Caco-2 (cell line): ENCODE measurements around the gene GNAO1. TPM values are rescaled to one million over a fixed set of nuclear protein-coding genes. Genes with fewer than 3 reads are reported as not detected.

Experiments used
- BruUV-seq: library from RNA; stranded (reverse); fragments of 400-500 nt; replicated peaks from 2 replicates; lab custom pipeline; 2021; lab: Mats Ljungman, UMichigan
- CTCF ChIA-PET: fragments of 300-600 bp; sonication (Branson Sonifier 250); formaldehyde crosslinking; loops from one replicate; lab custom pipeline; 2022; ENCODE audit warnings: antibody characterized with exemption; lab: Charles Lee
- POLR2A ChIA-PET: fragments of 300-600 bp; sonication (Branson Sonifier 250); formaldehyde crosslinking; loops from one replicate; lab custom pipeline; 2022; ENCODE audit warnings: antibody characterized with exemption; lab: Charles Lee
- DNase-seq, 2 experiments: peaks; one replicate each; pipeline versions ENCODE4 v3.0.0 to v3.0.0-alpha.2; 2020 to 2022
- H3K27me3 ChIP-seq: replicated peaks from 2 replicates; pipeline ENCODE4 v1.6.0; 2011; ENCODE audit warnings: low read length; ENCODE audit not compliant: control insufficient read depth, insufficient read depth
- H3K36me3 ChIP-seq: 2 replicates; pipeline ENCODE4 v1.5.1; 2011; ENCODE audit warnings: low read length; ENCODE audit not compliant: control insufficient read depth, insufficient read depth
- H3K4me1 ChIP-seq: fragments of 250-450 bp; sonication (Bioruptor Pico); 2 replicates; pipeline ENCODE4 v1.5.1; 2020; ENCODE audit warnings: mild to moderate bottlenecking
- H3K4me3 ChIP-seq: 2 replicates; pipeline ENCODE4 v1.5.1; 2011; ENCODE audit warnings: low read depth, mild to moderate bottlenecking, control low read depth, low read length
- H3K9me3 ChIP-seq: fragments of 250-450 bp; sonication (Bioruptor Pico); 2 replicates; pipeline ENCODE4 v1.5.1; 2020; ENCODE audit warnings: mild to moderate bottlenecking, moderate library complexity
- H3K27ac Mint-ChIP-seq: one replicate; pipeline ENCODE4 v1.8.0; 2022; ENCODE audit warnings: mixed read lengths; ENCODE audit not compliant: unreplicated experiment
- H3K27me3 Mint-ChIP-seq: one replicate; pipeline ENCODE4 v1.8.0; 2022; ENCODE audit warnings: mixed read lengths; ENCODE audit not compliant: insufficient read depth, unreplicated experiment
- H3K36me3 Mint-ChIP-seq: one replicate; pipeline ENCODE4 v1.8.0; 2022; ENCODE audit warnings: mild to moderate bottlenecking, mixed read lengths; ENCODE audit not compliant: insufficient read depth, unreplicated experiment
- H3K4me1 Mint-ChIP-seq: one replicate; pipeline ENCODE4 v1.8.0; 2022; ENCODE audit warnings: low read depth, mixed read lengths; ENCODE audit not compliant: unreplicated experiment
- H3K4me3 Mint-ChIP-seq: one replicate; pipeline ENCODE4 v1.8.0; 2022; ENCODE audit warnings: mild to moderate bottlenecking, moderate library complexity, mixed read lengths; ENCODE audit not compliant: unreplicated experiment
- H3K9me3 Mint-ChIP-seq: one replicate; pipeline ENCODE4 v1.8.0; 2022; ENCODE audit warnings: mixed read lengths; ENCODE audit not compliant: unreplicated experiment
- CTCF ChIP-seq, 2 experiments: fragments of 200-600 bp in 1 of 2; IDR thresholded peaks; 1 replicate in 1 of 2; 2 replicates in 1 of 2; pipeline versions ENCODE4 v1.5.1 to v1.8.0; 2011 to 2022; ENCODE audit warnings: antibody characterized with exemption in 1 of 2, control low read depth in 1 of 2, inconsistent platforms in 1 of 2, low read depth in 1 of 2, low read length in 1 of 2, mild to moderate bottlenecking in 1 of 2, moderate library complexity in 1 of 2; ENCODE audit not compliant: insufficient read depth in 1 of 2, severe bottlenecking in 1 of 2, unreplicated experiment in 1 of 2
- intact Hi-C: fragments of 100-400 bp; cut with micrococcal nuclease; formaldehyde crosslinking; loops from one replicate; pipeline ENCODE4 v1.10.0; 2022; ENCODE audit not compliant: unreplicated experiment
- total RNA-seq: library from RNA; stranded (reverse); gene quantifications from 2 replicates; pipeline ENCODE4 v1.2.3, GENCODE V29; 2022

The GNAO1 gene
- total RNA-seq, 1 experiment from 2014 or later: 3.2 TPM

- Mint-ChIP-seq H3K36me3 (no peaks in the 10 kb centered on the region), H3K9me3 (no peaks in the 10 kb centered on the region), H3K4me1 (no peaks in the 10 kb centered on the region), H3K4me3 (no peak overlapping the region), H3K27ac (no peak overlapping the region), H3K27me3 (peaks cover 4% of the 10 kb centered on the region)
- no peaks in the 10 kb centered on the region for H3K27me3 ChIP-seq
- H3K9me3 ChIP-seq: no peaks in the 10 kb centered on the region
- DNase-seq: peak in 1 of 2 experiments; percentile 22
- no peak overlapping the region for H3K4me3 ChIP-seq
- CTCF ChIA-PET: no interaction called here
- H3K4me1 ChIP-seq: no peaks in the 10 kb centered on the region
- no peaks in the 10 kb centered on the region for H3K36me3 ChIP-seq
- POLR2A ChIA-PET: no interaction called here
- BruUV-seq: no TSS peak
- peak in 1 of 2 experiments; percentile 39 for TF ChIP-seq CTCF (IDR thresholded peaks at IDR 0.05; ENCODE audit: insufficient read depth in 1 of 2, low read depth in 1 of 2, low read length in 1 of 2, severe bottlenecking in 1 of 2, unreplicated experiment in 1 of 2)
- intact Hi-C loops: no loop called here
Measured at GRCh38 chr16:56316545-56316944, 125.3 kb downstream of the GNAO1 start.

GRCh38 chr16:56317998-56318826 lies 126.9 kb downstream of the GNAO1 start:
- no peaks in the 10 kb centered on the region for H3K4me1 Mint-ChIP-seq
- peak overlapping the region; percentile 22 for H3K4me3 Mint-ChIP-seq
- H3K27me3 Mint-ChIP-seq: peaks cover 4% of the 10 kb centered on the region
- POLR2A ChIA-PET: no interaction called here
- Histone ChIP-seq H3K27me3 (no peaks in the 10 kb centered on the region), H3K4me3 (no peak overlapping the region), H3K4me1 (no peaks in the 10 kb centered on the region), H3K36me3 (no peaks in the 10 kb centered on the region), H3K9me3 (no peaks in the 10 kb centered on the region)
- peak; percentile 83 to 90 for DNase-seq
- no peaks in the 10 kb centered on the region for H3K36me3 Mint-ChIP-seq
- TF ChIP-seq CTCF (IDR thresholded peaks at IDR 0.05; ENCODE audit: insufficient read depth in 1 of 2, low read depth in 1 of 2, low read length in 1 of 2, severe bottlenecking in 1 of 2, unreplicated experiment in 1 of 2): peak; percentile 95 to 98
- intact Hi-C loops: loop anchor here (1.0 kb wide), 3 partner anchors 277 to 606 kb away; no protein-coding TSS in a partner anchor
- no peaks in the 10 kb centered on the region for H3K9me3 Mint-ChIP-seq
- CTCF ChIA-PET: interaction anchor here (0.6 to 2.2 kb wide), 19 partner anchors 8 to 374 kb away, joined by 3 to 13 read pairs (median 4); no protein-coding TSS in a partner anchor
- no peak overlapping the region for H3K27ac Mint-ChIP-seq
- no TSS peak for BruUV-seq

GRCh38 chr16:56318827-56319140 lies 127.5 kb downstream of the GNAO1 start:
- Mint-ChIP-seq H3K4me1 (no peaks in the 10 kb centered on the region), H3K4me3 (no peak overlapping the region), H3K9me3 (no peaks in the 10 kb centered on the region), H3K36me3 (no peaks in the 10 kb centered on the region), H3K27me3 (peaks cover 4% of the 10 kb centered on the region), H3K27ac (no peak overlapping the region)
- BruUV-seq: no TSS peak
- intact Hi-C loops: loop anchor here (1.0 kb wide), 3 partner anchors 277 to 606 kb away; no protein-coding TSS in a partner anchor
- no peaks in the 10 kb centered on the region for H3K9me3 ChIP-seq
- H3K4me1 ChIP-seq: no peaks in the 10 kb centered on the region
- H3K4me3 ChIP-seq: no peak overlapping the region
- no peaks in the 10 kb centered on the region for H3K27me3 ChIP-seq
- CTCF ChIA-PET: interaction anchor here (0.6 to 2.2 kb wide), 9 partner anchors 8 to 375 kb away, joined by 3 to 13 read pairs (median 6); no protein-coding TSS in a partner anchor
- POLR2A ChIA-PET: no interaction called here
- TF ChIP-seq CTCF (IDR thresholded peaks at IDR 0.05; ENCODE audit: insufficient read depth in 1 of 2, low read depth in 1 of 2, low read length in 1 of 2, severe bottlenecking in 1 of 2, unreplicated experiment in 1 of 2): no peak
- no peaks in the 10 kb centered on the region for H3K36me3 ChIP-seq
- no peak for DNase-seq
